Measurements from ENCODE around the gene HSPB8.
A peak's percentile ranks its signal among the peaks of the same experiment; 100 is the strongest.

HSPB8 gene

DNA sequence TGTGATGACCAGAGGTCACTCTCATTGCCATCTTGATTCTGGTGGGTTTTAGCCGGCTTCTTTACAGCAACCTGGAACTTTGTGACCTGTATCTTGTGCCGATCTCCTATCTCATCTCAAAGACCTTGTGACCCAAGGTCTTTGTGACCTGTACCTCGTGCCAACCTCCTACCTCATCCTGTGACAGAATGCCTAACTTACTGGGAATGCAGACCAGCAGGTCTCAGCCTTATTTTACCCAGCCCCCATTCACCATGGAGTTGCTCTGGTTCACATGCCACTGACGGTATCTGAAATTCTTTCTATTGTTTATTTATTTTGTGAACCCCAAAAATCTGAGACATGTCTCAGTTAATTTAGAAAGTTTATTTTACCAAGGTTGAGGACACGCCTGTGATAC is 7.4 kb upstream of the HSPB8 start:
- no peak for DNase-seq

GRCh38 chr12:119171691-119172425 is 6.9 kb upstream of the HSPB8 start:
- no peak for DNase-seq

DNA sequence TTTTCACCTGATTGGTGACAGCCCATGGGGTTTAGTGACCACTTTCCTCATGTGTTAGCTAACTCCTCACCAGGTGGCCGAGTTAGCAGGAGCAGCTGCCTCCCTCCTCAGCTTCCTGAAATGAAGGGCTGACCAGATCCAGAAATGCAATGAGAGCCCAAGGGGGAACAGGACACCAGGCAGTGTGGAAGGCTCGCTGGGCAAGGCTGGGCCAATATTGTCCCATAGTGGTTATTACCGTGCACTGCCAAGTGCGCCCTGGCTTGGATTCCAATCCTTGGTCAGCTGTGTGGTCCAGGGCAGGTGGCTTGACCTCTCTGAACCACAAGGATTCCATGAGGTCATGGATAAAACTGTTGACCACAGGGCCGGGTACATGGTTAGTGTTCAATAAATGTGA is 3.6 kb upstream of the HSPB8 start:
- no peak for DNase-seq

GRCh38 chr12:119176267-119177055 is 2.3 kb upstream of the HSPB8 start:
- peak; percentile 89 for DNase-seq

DNA sequence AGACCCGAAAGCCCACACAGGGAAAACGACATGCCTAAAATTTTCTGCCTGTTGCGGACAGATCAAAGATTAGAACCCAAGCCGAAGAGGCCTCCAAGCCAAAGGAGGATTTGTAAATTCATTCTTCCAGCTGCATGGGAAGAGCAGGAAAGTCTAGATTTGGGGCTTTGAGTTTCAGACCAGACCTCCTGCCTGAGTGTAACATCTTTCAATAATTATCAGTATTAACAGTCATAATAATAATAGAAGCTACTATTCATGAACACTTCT is 1.7 kb upstream of the HSPB8 start:
- no peak for DNase-seq

DNA sequence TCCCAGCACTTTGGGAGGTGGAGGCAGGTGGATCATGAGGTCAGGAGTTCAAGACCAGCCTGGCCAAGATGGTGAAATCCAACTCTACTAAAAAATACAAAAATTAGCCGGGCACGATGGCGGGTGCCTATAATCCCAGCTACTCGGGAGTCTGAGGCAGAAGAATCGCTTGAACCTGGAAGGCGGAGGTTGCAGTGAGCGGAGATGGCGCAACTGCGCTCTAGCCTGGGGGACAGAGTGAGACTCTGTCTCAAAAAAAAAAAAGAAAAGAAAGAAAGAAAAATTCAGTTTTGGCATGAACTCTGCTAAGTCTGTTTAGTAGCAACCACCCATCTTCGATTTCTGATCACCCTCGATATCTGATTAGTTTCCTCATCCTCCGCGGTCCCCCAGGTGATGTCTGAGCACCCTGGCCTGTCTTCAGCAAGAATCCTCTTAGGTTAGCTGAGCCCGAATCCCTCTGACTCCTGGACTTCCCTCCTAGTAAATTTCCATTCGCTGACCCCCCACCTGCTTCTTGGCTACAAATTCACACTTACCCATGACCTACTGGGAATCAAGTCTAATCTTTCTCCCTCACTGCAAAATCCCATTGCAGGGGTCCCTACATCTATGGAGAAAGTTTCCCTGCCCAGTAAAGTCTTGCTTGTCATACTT is 879 bp upstream of the HSPB8 start:
- DNase-seq: no peak

GRCh38 chr12:119179335-119180021 is 747 bp downstream of the HSPB8 start:
- peak; percentile 80 for DNase-seq

DNA sequence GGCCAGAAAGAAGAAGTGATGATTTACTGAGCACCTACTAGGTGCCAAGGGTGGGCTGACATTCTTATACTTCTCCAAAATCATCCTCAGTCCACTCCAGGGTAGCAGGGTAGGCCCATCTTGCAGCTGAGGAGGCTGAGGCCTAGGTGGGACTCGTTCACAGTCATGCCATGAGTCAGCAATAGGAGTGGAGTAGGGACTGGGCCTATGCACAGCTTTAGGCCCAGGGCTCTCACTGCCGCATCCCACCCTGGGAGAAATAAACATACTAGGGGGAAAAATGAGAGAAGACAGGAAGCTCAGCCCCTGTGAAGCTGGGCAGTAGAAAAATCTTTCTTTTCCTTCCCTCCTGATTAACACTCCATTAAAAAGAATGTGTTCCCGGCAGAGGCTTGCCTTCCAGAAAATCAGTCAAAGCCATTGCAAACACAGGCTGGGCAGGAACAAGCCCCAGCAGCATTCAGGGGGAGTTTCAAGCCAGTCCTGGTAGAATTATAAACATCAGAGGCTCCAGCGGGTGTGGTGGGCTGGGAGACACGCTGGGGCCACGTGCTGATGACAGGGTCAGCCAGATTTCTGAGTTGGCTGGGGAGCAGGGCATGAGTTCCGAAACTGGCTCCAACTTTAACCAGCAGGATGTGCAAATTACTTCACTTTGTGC is 1.8 kb downstream of the HSPB8 start:
- peak; percentile 62 for DNase-seq

- DNase-seq: no peak
Measured at GRCh38 chr12:119181202-119181601, 2.5 kb downstream of the HSPB8 start.

- no peak for DNase-seq
Measured at GRCh38 chr12:119181944-119182343, 3.2 kb downstream of the HSPB8 start.

DNA sequence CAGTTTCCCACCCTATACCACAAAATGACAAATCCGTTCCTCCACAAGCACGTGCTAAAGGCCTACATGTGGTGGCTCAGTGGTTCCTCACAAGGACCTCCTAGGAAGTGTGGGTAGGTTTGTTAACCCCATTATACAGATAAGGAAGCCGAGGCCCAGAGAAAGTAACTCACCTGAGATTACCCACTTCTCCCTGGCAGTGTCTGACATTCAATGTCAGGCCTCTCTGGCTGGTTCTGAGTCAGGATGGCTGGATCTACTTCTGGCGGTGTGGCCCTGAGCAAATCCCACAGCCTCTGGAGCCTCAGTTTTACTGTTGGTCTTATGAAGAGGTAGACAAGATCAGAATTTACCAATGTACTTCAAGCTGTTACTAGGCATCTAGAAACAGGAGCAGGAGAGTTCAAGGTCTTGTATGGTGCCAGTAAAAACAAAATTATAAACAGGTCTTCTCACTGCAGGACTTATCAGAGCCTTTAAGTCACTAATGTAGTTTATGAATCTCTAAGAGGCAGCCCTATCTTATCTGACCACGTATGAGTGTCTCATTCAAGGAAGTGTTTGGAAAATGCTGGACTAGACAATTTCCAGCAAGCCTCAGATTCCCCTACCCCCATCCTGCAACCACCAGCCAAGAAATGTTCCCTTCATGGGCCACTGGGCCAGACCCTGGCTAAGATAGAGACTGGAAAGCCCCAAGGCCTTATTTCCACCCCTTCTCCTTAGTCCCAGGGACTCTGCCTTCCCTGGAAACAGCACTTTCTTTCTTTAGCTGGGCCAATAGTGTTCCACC is 4.2 kb downstream of the HSPB8 start:
- no peak for DNase-seq

GRCh38 chr12:119183942-119184695 is 5.4 kb downstream of the HSPB8 start:
- DNase-seq: no peak

- no peak for DNase-seq
Measured at GRCh38 chr12:119195256-119195655, 16.5 kb downstream of the HSPB8 start.

DNA sequence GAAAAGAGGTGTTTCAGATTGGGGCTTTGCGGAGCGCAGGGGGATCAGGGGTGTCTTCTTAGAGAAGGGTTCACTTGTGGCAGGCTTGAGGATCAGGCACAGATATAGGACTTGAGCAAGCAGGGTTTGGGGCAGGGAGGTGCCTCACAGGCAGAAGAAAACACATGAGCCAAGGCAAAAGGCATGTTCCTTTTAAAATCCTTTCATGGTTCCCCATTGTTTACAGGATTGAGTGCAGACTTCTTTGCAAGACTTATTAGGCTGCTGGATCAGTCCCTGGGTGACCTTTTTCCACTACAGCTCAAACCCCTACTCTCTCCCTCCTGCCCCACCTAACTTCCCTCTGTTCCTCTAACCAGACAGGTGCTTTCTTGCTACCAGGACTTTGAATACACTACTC is 19.7 kb downstream of the HSPB8 start:
- no peak for DNase-seq

DNA sequence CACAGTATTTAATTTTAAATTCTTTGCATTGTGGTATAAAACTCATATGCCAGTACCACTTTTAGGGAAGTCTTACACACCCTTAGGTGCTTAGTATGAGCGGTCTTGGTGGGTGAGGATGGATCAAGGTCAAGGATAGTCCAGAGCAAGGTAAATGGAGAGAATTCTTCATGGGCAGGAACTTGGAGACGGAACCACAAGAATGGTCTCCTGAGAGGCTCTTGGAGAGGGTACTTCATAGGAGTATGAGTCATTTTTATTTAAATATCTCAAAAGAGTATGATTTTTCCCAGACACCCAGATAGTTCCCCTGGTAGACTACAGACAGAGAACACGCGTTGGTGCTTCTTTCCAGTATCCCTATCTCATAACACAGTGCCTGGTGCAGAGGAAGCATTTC is 21.9 kb downstream of the HSPB8 start:
- DNase-seq: no peak

GRCh38 chr12:119201789-119202543 is 23.2 kb downstream of the HSPB8 start:
- DNase-seq: no peak

GRCh38 chr12:119202544-119202943 is 23.8 kb downstream of the HSPB8 start:
- DNase-seq: no peak

- no peak for DNase-seq
Measured at GRCh38 chr12:119204131-119204530, 25.4 kb downstream of the HSPB8 start.

DNA sequence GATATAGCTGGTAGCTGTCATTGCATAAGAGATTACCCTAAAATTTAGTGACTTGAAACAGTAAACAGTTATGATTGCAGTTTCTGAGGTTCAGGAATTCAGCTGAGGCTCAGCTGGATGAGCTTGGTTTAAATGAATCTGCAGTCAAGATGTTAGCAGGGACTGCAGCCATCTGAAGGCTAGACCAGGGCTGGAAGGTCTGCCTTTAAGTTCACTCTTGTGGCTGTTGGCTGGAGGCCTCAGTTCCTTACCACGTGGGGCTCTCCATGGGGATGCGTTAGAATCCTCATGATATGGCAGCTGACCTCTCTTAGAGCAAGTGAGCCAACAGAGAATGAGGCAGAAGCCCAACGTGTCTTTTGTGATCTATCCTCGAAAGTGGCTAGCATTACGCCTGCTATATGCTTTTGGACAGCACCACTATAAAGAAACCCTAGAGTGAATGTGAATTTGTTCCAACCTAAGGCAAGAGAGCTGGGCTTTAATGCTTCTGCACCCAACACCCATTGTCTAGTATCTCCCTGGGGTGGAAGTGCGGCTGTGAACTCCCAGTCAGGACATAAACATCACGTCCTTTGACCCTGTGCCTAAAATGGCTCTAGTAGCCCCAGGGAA is 26.0 kb downstream of the HSPB8 start:
- DNase-seq: no peak

Data from fibroblast of skin of back (primary cell).